HEK293 (cell line): ENCODE data around the gene CARM1.

Experiments used
- CTCF ChIP-seq: fragments of 450-650 bp; formaldehyde crosslinking; IDR thresholded peaks from 2 replicates; pipeline ENCODE4 v1.5.1; 2016; ENCODE audit warnings: missing biosample characterization, missing genetic modification characterization
- KLF16 ChIP-seq: fragments of 450-650 bp; formaldehyde crosslinking; IDR thresholded peaks from 2 replicates; pipeline ENCODE4 v1.5.1; 2017; ENCODE audit warnings: missing biosample characterization, missing genetic modification characterization
- SETDB1 ChIP-seq: IDR thresholded peaks from one replicate; pipeline ENCODE4 v1.6.1; 2017; ENCODE audit warnings: mild to moderate bottlenecking, low read length, moderate library complexity, mixed read lengths; ENCODE audit not compliant: insufficient read length
- TCF7L2 ChIP-seq: IDR thresholded peaks from 2 replicates; pipeline ENCODE4 v1.6.1; 2011; ENCODE audit warnings: low read depth, mild to moderate bottlenecking, inconsistent platforms, low read length, moderate library complexity, borderline replicate concordance
- ZBTB7A ChIP-seq: fragments of 450-650 bp; formaldehyde crosslinking; IDR thresholded peaks from 2 replicates; pipeline ENCODE4 v1.5.1; 2016; ENCODE audit warnings: low read depth, missing biosample characterization, missing genetic modification characterization
- ZNF133 ChIP-seq: fragments of 450-650 bp; formaldehyde crosslinking; IDR thresholded peaks from 2 replicates; pipeline ENCODE4 v1.5.1; 2016; ENCODE audit warnings: missing biosample characterization, missing genetic modification characterization
- ZNF280C ChIP-seq: fragments of 450-650 bp; formaldehyde crosslinking; IDR thresholded peaks from 2 replicates; pipeline ENCODE4 v1.5.1; 2016; ENCODE audit warnings: missing biosample characterization, missing genetic modification characterization
- ZNF473 ChIP-seq: fragments of 450-650 bp; formaldehyde crosslinking; IDR thresholded peaks from 2 replicates; pipeline ENCODE4 v1.5.1; 2017; ENCODE audit warnings: missing biosample characterization, missing genetic modification characterization
- ZNF548 ChIP-seq: fragments of 450-650 bp; formaldehyde crosslinking; IDR thresholded peaks from 2 replicates; pipeline ENCODE4 v1.5.1; 2016; ENCODE audit warnings: missing biosample characterization, missing genetic modification characterization
- ZNF626 ChIP-seq: fragments of 450-650 bp; sonication (Bioruptor Pico); formaldehyde crosslinking; IDR thresholded peaks from 2 replicates; pipeline ENCODE4 v1.5.1; 2018; ENCODE audit warnings: missing biosample characterization, missing genetic modification characterization, inconsistent platforms
- ZNF76 ChIP-seq: fragments of 450-650 bp; formaldehyde crosslinking; IDR thresholded peaks from 2 replicates; pipeline ENCODE4; 2016; ENCODE audit warnings: low read depth, missing biosample characterization, missing genetic modification characterization, borderline replicate concordance

- TF ChIP-seq ZNF473 (tag by site-specific recombination) (no peak), ZNF76 (tag by site-specific recombination) (no peak), ZBTB7A (no peak), CTCF (tag by site-specific recombination) (no peak), ZNF280C (tag by site-specific recombination) (no peak), ZNF548 (no peak), KLF16 (tag by site-specific recombination) (no peak), TCF7L2 (no peak), SETDB1 (no peak), ZNF626 (tag by site-specific recombination) (no peak), ZNF133 (no peak)
Measured at GRCh38 chr19:10881403-10882107, 10.2 kb downstream of the CARM1 start.
